OCI-LY1 (cell line): ENCODE results near the gene PNN.

Experiments
- H2AFZ ChIP-seq: fragments of 200-600 bp; sonication (generic), shearing (Covaris generic); 2 replicates; pipeline ENCODE4 v1.6.0; 2014; ENCODE audit warnings: antibody characterized with exemption, mild to moderate bottlenecking, low read length
- H3F3A ChIP-seq: fragments of 200-600 bp; sonication (generic), shearing (Covaris generic); 2 replicates; pipeline ENCODE4 v1.6.0; 2014; ENCODE audit warnings: mild to moderate bottlenecking, antibody characterized with exemption, low read length, moderate library complexity; ENCODE audit not compliant: insufficient read depth
- H3K27ac ChIP-seq: fragments of 200-600 bp; sonication (generic); 2 replicates; pipeline ENCODE4 v1.5.1; 2014; ENCODE audit warnings: low read length, mixed run types, mild to moderate bottlenecking, low read depth; ENCODE audit not compliant: poor library complexity, severe bottlenecking
- H3K27me3 ChIP-seq: fragments of 200-600 bp; sonication (generic); 2 replicates; pipeline ENCODE4 v1.6.0; 2014; ENCODE audit warnings: antibody characterized with exemption, mild to moderate bottlenecking, low read length, moderate library complexity; ENCODE audit not compliant: insufficient read depth
- H3K36me3 ChIP-seq: fragments of 200-600 bp; sonication (generic); 2 replicates; pipeline ENCODE4 v1.6.1; 2014; ENCODE audit warnings: mild to moderate bottlenecking, antibody characterized with exemption, low read length, moderate library complexity, mixed read lengths; ENCODE audit not compliant: insufficient read depth
- H3K4me1 ChIP-seq: fragments of 200-600 bp; sonication (generic); 2 replicates; pipeline ENCODE4 v1.5.1; 2014; ENCODE audit warnings: mild to moderate bottlenecking, low read length, moderate library complexity; ENCODE audit not compliant: insufficient read depth, severe bottlenecking
- H3K4me2 ChIP-seq: fragments of 200-600 bp; sonication (generic), shearing (Covaris generic); 2 replicates; pipeline ENCODE4 v1.6.1; 2014; ENCODE audit warnings: low read length
- H3K4me3 ChIP-seq: fragments of 200-600 bp; sonication (generic); 2 replicates; pipeline ENCODE4 v1.5.1; 2014; ENCODE audit warnings: low read length, low read depth, mild to moderate bottlenecking, mixed read lengths; ENCODE audit not compliant: poor library complexity, severe bottlenecking
- H3K79me2 ChIP-seq: fragments of 200-600 bp; shearing (Covaris generic); 2 replicates; pipeline ENCODE4 v1.6.1; 2016; ENCODE audit warnings: mixed run types, low read length, mixed read lengths; ENCODE audit not compliant: insufficient read depth
- H3K9ac ChIP-seq: fragments of 200-600 bp; sonication (generic), shearing (Covaris generic); 2 replicates; pipeline ENCODE4 v1.6.1; 2014; ENCODE audit warnings: mild to moderate bottlenecking, low read length, mixed read lengths
- H3K9me2 ChIP-seq: fragments of 200-600 bp; sonication (generic), shearing (Covaris generic); 2 replicates; pipeline ENCODE4 v1.6.1; 2014; ENCODE audit warnings: low read depth, mild to moderate bottlenecking, low read length, mixed read lengths
- H3K9me3 ChIP-seq: fragments of 200-600 bp; shearing (Covaris generic); 2 replicates; pipeline ENCODE4 v1.6.1; 2014; ENCODE audit warnings: low read length, mixed read lengths
- H4K20me1 ChIP-seq: fragments of 200-600 bp; sonication (generic), shearing (Covaris generic); 2 replicates; pipeline ENCODE4 v1.6.0; 2016; ENCODE audit warnings: mild to moderate bottlenecking, low read length; ENCODE audit not compliant: insufficient read depth
- CTCF ChIP-seq: fragments of 200-600 bp; sonication (generic), shearing (Covaris generic); IDR thresholded peaks from 2 replicates; pipeline ENCODE4 v1.5.1; 2017; ENCODE audit warnings: mild to moderate bottlenecking, antibody characterized with exemption, low read length, moderate library complexity, mixed read lengths
- EZH2 ChIP-seq: fragments of 200-600 bp; sonication (generic), shearing (Covaris generic); IDR thresholded peaks from 2 replicates; pipeline ENCODE4 v1.8.0; 2017; ENCODE audit warnings: borderline replicate concordance, mixed run types, mild to moderate bottlenecking, antibody characterized with exemption, low read length, moderate library complexity, mixed read lengths

Gene PNN

GRCh38 chr14:39169541-39169900 lies 5.5 kb upstream of the PNN start:
- no peak for TF ChIP-seq CTCF
- no peak for TF ChIP-seq EZH2
- no peak overlapping the region for H2AFZ ChIP-seq
- H3K9me2 ChIP-seq, result no peaks in the 10 kb centered on the region
- peak overlapping the region; percentile 96 for H3K27ac ChIP-seq
- H3K4me3 ChIP-seq, result peak overlapping the region; percentile 85
- H3K9me3 ChIP-seq, result no peaks in the 10 kb centered on the region
- H4K20me1 ChIP-seq, result no peaks in the 10 kb centered on the region
- peaks cover 31% of the 10 kb centered on the region for H3K79me2 ChIP-seq
- H3K9ac ChIP-seq, result peak overlapping the region; percentile 88
- peaks cover 6% of the 10 kb centered on the region; the same call in 1 of the 2 replicates for H3F3A ChIP-seq
- H3K4me1 ChIP-seq, result peaks cover 64% of the 10 kb centered on the region
- peaks cover 10% of the 10 kb centered on the region; the same call in 1 of the 2 replicates for H3K36me3 ChIP-seq
- H3K4me2 ChIP-seq, result peak overlapping the region; percentile 94
- no peaks in the 10 kb centered on the region for H3K27me3 ChIP-seq

DNA sequence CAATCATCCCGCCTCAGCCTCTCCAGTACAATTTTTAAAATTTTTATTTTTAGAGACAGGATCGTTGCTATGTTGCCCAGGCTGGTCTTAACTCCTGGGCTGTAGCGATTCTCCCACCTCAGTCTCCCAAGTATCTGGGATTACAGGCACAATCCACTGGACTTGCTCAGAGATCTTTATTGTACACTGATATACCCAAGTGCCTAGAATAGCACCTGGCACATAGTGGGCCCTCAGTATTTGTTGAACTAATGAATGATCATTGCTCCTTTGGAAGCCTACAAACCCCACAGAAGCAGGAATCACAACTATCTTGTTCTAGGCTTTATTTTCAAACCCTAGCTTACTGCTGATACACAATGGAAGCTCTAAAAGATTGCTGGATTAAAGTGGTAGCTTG lies 1.9 kb upstream of the PNN start:
- H3K27ac ChIP-seq, result peak overlapping the region; percentile 96
- no peaks in the 10 kb centered on the region for H3K9me3 ChIP-seq
- H2AFZ ChIP-seq, result no peak overlapping the region
- no peaks in the 10 kb centered on the region for H3K27me3 ChIP-seq
- H4K20me1 ChIP-seq, result no peaks in the 10 kb centered on the region
- H3K4me2 ChIP-seq, result peak overlapping the region; percentile 87
- H3F3A ChIP-seq, result peaks cover 6% of the 10 kb centered on the region; the same call in 1 of the 2 replicates
- peaks cover 37% of the 10 kb centered on the region for H3K79me2 ChIP-seq
- peaks cover 64% of the 10 kb centered on the region for H3K4me1 ChIP-seq
- peak overlapping the region; percentile 74 for H3K9ac ChIP-seq
- TF ChIP-seq EZH2, result no peak
- TF ChIP-seq CTCF, result no peak
- H3K4me3 ChIP-seq, result no peak overlapping the region
- H3K9me2 ChIP-seq, result no peaks in the 10 kb centered on the region
- H3K36me3 ChIP-seq, result peaks cover 31% of the 10 kb centered on the region

DNA sequence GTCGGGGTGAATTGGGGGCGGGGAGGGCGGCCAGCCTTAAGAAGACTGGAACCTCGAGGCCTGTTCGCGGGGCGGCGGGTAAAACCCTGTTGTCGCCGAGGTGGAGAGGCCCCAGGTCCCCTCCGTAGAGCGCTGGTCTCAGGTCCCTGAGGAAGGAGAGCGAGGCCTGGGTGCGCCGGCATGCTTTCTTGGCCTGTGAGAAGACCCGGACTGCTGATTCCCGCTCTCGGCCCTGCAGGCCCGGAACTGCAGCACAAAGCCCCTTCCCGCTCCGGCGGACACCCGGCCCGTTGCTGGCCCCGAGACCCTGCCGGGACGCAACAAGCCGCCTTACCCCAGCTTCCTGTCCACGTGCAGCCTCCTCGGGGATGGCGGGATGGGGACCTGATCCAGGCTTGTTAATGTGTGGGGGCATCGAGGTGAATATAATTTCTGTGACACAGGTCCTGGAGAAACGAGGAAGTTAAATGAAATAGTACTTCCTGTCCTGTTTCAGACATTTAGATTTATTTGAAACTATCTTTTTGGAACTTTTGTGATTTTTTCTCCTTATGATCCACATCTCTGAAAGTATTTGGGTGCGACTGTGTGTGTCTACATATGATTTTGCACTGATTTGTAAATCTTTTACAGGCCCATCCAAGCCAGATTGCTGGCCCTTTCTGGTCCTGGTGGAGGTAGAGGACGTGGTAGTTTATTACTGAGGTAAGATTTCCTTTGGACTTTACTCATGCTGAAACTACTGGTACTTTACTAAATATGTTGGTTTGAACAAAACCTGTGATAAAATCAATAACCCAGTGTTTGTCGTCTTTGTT lies 600 bp downstream of the PNN start:
- peaks cover 18% of the 10 kb centered on the region for H3K79me2 ChIP-seq
- no peaks in the 10 kb centered on the region for H3K9me3 ChIP-seq
- H2AFZ ChIP-seq, result no peak overlapping the region
- TF ChIP-seq CTCF, result no peak
- no peak for TF ChIP-seq EZH2
- peaks cover 6% of the 10 kb centered on the region; the same call in 1 of the 2 replicates for H3F3A ChIP-seq
- H3K27me3 ChIP-seq, result no peaks in the 10 kb centered on the region
- H3K9ac ChIP-seq, result peak overlapping the region; percentile 99
- peaks cover 50% of the 10 kb centered on the region for H3K4me1 ChIP-seq
- no peaks in the 10 kb centered on the region for H3K9me2 ChIP-seq
- peak overlapping the region; percentile 96 for H3K27ac ChIP-seq
- peak overlapping the region; percentile 73 for H3K4me2 ChIP-seq
- no peaks in the 10 kb centered on the region for H4K20me1 ChIP-seq
- peak overlapping the region; percentile 76 for H3K4me3 ChIP-seq
- H3K36me3 ChIP-seq, result peaks cover 55% of the 10 kb centered on the region
